GM18508 (cell line): ENCODE data around the gene BCOR.

Experiments
- ATAC-seq: cut with Tn5 transposase; IDR thresholded peaks from one replicate; pipeline ENCODE4 v1.9.1; 2021; ENCODE audit warnings: moderate number of reproducible peaks; ENCODE audit not compliant: insufficient read depth, unreplicated experiment

Gene BCOR

GRCh38 chrX:40007756-40008705 is 89.7 kb downstream of the BCOR start:
- ATAC-seq: no peak

DNA sequence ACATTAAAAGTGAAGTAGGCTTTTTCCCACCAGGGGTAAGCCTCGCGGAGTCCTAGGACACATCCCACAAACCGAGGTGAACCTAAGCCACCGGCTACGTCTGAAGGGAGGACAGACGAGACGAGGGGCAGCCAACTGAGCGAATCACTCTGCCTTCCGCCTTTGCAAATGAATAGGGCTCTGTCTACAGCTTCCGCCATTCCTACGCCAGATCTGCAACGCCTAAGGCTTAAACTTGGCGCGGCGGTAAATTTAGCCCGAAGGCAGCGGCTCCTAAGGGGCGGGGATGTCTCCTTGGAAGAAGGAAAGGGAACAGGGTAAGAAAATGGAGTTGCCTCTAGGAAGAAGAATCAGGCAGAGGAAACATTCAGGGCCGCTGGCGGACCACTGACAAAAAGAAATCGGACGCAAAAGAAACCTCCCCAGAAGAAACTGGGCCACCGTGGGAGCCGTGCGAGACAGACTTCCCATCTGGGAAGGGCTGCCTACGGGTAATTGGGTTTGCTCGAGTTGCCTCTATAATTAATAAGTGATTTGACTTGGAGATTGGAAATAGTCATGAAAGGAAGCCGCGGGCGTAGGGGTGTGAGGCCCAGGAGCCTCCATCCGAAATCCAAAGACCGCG is 90.5 kb downstream of the BCOR start:
- ATAC-seq: no peak

GRCh38 chrX:40006106-40007017 is 91.4 kb downstream of the BCOR start:
- no peak for ATAC-seq

DNA sequence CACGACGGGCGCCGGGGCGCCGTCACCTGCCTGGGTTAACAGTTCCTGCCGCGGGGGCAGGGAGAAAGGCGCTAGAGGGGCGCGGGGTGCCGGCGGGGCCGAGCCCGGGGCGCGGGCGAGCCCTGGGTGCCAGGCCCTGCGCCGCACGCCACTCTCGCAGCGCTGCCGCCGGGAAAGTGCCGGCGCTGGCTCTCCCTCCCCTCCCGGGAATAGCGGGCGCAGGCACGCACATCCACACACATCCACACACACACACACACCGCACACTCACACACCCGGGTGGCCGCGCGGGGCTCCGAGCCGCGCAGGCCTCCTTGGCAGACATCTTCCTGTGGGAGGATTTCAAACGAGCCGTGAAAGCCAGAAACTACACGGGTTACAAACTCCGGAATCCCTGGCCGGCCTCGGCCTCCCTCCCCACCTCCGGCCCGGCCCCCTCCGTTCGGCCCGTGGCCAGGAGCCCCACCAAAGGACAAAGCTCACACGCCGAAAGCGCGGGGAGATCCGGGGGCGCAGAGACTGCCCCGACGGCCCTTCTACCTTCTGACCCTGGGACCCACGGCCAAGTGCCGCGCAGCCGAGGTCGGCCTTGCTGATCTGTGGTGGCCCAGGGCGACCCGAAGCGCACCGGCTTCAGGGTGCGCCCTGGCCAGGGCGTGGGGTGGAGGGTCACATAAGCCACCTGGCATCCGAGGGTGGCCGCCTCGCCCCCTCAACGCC is 92.3 kb downstream of the BCOR start:
- ATAC-seq: no peak

- no peak for ATAC-seq
Observed at GRCh38 chrX:40004921-40005291, 92.9 kb downstream of the BCOR start.

DNA sequence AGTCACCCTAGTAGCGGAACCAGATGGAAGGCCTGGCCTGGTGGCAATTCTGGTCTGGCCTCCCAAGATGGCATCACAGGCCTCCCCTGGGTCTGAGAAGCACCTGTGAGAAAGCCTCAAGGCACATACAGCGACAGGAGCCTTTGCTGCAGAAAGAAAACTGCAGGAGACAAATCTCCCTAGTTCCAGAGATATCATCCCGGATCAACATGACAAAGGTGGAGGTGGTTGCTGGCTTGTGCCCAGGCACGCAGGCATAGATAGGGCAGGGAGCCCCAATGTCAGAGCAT is 93.6 kb downstream of the BCOR start:
- no peak for ATAC-seq

- ATAC-seq: no peak
Observed at GRCh38 chrX:40003428-40004245, 94.1 kb downstream of the BCOR start.

DNA sequence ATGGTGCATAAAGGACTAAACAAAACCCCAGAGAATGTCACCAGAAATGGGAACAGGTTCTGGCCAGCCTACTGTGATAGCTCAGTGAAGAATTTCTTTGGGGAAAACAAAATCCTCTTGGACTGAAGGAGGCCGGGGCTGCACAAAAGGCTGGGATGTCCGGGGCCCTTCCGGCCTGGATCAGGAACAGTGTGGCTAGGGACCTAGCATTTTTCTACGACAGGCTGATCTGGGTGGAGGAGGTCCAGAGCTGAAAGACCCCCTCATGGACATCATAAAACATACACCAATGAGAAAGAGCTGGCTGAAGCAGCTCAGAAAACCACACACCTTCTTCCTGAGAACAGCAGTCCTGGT is 94.7 kb downstream of the BCOR start:
- ATAC-seq: no peak
